ENCODE data around the gene ANAPC2. TPM values are rescaled to one million over a fixed set of nuclear protein-coding genes. Genes with fewer than 3 reads are reported as not detected.

The ANAPC2 gene
- total RNA-seq, 4 donors from 2014 or later: 6.7 to 65.6 (median 24.9) TPM

GRCh38 chr9:137126786-137127185 lies 61.6 kb downstream of the ANAPC2 start:
- intact Hi-C loops (cut with DNase I; ENCODE audit: low total_unique reads): no loop called here
- H3K36me3 ChIP-seq: no peaks in the 10 kb centered on the region
- TF ChIP-seq POLR2A (IDR thresholded peaks at IDR 0.05): no peak
- no peak for TF ChIP-seq CTCF (IDR thresholded peaks at IDR 0.05)
- no peak for DNase-seq
- no peaks in the 10 kb centered on the region for H3K4me1 ChIP-seq
- H3K9me3 ChIP-seq: peaks cover 0 to 5% of the 10 kb centered on the region in 2 donors
- H3K4me3 ChIP-seq: no peak overlapping the region
- no peaks in the 10 kb centered on the region for H3K27me3 ChIP-seq
- H3K27ac ChIP-seq: no peak overlapping the region

Small RNA genes within 50 kb of the gene (microRNA-seq; reads per million reads assigned to microRNA genes)
- not detected for gene MIR3621 (ENCODE audit: borderline microRNAs expressed, borderline replicate concordance)

Small RNA genes within 50 kb of the gene (small RNA-seq; reads per million reads assigned to genes)
- not detected for gene MIR3621

Other genes with a start within 250 kb of the ANAPC2 start
- 100 to 1,000 TPM in 1 of 4 donors, 10 to 100 TPM in 3; 67.4 to 111 (median 75.3) TPM for gene FBXW5, start 243.8 kb downstream of the ANAPC2 start, total RNA-seq
- gene C8G, start 243.3 kb downstream of the ANAPC2 start, total RNA-seq: not detected
- 10 to 100 TPM in 2 of 4 donors, 1 to 10 TPM in 1, not detected in 1; 5.4 to 43.2 (median 10.3) TPM for gene LCN12, start 236.3 kb downstream of the ANAPC2 start, total RNA-seq
- gene PTGDS, start 211.1 kb downstream of the ANAPC2 start, total RNA-seq: 100 to 1,000 TPM in 1 of 4 donors, 10 to 100 TPM in 3; 13.5 to 116 (median 58.8) TPM
- gene LCNL1, start 205.6 kb downstream of the ANAPC2 start, total RNA-seq: 1 to 10 TPM in 1 of 4 donors, under 1 TPM in 3; under 0.01 to 6.9 (median 0.54) TPM
- 10 to 100 TPM; 14.2 to 39.5 (median 18.8) TPM for gene PAXX, start 196.1 kb downstream of the ANAPC2 start, total RNA-seq
- 1 to 10 TPM in 2 of 4 donors, not detected in 2; 1.5 TPM for gene CLIC3, start 192.0 kb downstream of the ANAPC2 start, total RNA-seq
- 10 to 100 TPM; 24.8 to 36.9 (median 26.1) TPM for gene ABCA2, start 160.3 kb downstream of the ANAPC2 start, total RNA-seq
- gene FUT7, start 156.5 kb downstream of the ANAPC2 start, total RNA-seq: not detected
- 100 to 1,000 TPM in 1 of 4 donors, 10 to 100 TPM in 3; 25.2 to 221 (median 59.2) TPM for gene NPDC1, start 142.4 kb downstream of the ANAPC2 start, total RNA-seq
- 10 to 100 TPM in 1 of 4 donors, 1 to 10 TPM in 1, not detected in 2; 2.4 to 11.5 TPM for gene ENTPD2, start 134.5 kb downstream of the ANAPC2 start, total RNA-seq
- gene SAPCD2, start 118.0 kb downstream of the ANAPC2 start, total RNA-seq: 1 to 10 TPM in 2 of 4 donors, under 1 TPM in 1, not detected in 1; 0.15 to 5.9 (median 1.0) TPM
- gene UAP1L1, start 111.0 kb downstream of the ANAPC2 start, total RNA-seq: 10 to 100 TPM in 1 of 4 donors, 1 to 10 TPM in 2, under 1 TPM in 1; 0.51 to 13.8 (median 5.3) TPM
- 10 to 100 TPM; 32.9 to 65.0 (median 47.5) TPM for gene MAN1B1, start 101.6 kb downstream of the ANAPC2 start, total RNA-seq
- gene DPP7, start 73.8 kb downstream of the ANAPC2 start, total RNA-seq: 100 to 1,000 TPM in 1 of 4 donors, 10 to 100 TPM in 3; 23.2 to 100 (median 76.8) TPM
- gene GRIN1, start 49.4 kb downstream of the ANAPC2 start, total RNA-seq: not detected
- under 1 TPM in 1 of 4 donors, not detected in 3; 0.29 TPM for gene LRRC26, start 18.5 kb downstream of the ANAPC2 start, total RNA-seq
- not detected for gene TMEM210, start 16.5 kb downstream of the ANAPC2 start, total RNA-seq
- gene SSNA1, start 116 bp upstream of the ANAPC2 start, total RNA-seq: 10 to 100 TPM; 17.1 to 47.1 (median 40.6) TPM
- 10 to 100 TPM in 1 of 4 donors, 1 to 10 TPM in 2, under 1 TPM in 1; 0.29 to 17.1 (median 5.5) TPM for gene TPRN, start 12.2 kb upstream of the ANAPC2 start, total RNA-seq
- 10 to 100 TPM; 33.2 to 53.3 (median 38.7) TPM for gene TMEM203, start 17.1 kb upstream of the ANAPC2 start, total RNA-seq
- gene NDOR1, start 17.1 kb upstream of the ANAPC2 start, total RNA-seq: 10 to 100 TPM in 1 of 4 donors, 1 to 10 TPM in 1, not detected in 2; 4.5 to 14.9 TPM
- gene RNF208, start 33.7 kb upstream of the ANAPC2 start, total RNA-seq: 1 to 10 TPM in 1 of 4 donors, not detected in 3; 3.7 TPM
- under 1 TPM in 1 of 4 donors, not detected in 3; 0.34 TPM for gene CYSRT1, start 36.6 kb upstream of the ANAPC2 start, total RNA-seq
- gene RNF224, start 38.9 kb upstream of the ANAPC2 start, total RNA-seq: under 1 TPM in 1 of 4 donors, not detected in 3; 0.21 TPM
- under 1 TPM in 1 of 4 donors, not detected in 3; 0.48 TPM for gene SLC34A3, start 42.3 kb upstream of the ANAPC2 start, total RNA-seq
- 100 to 1,000 TPM in 3 of 4 donors, 10 to 100 TPM in 1; 91.5 to 174 (median 139) TPM for gene TUBB4B, start 52.7 kb upstream of the ANAPC2 start, total RNA-seq
- gene STPG3, start 62.7 kb upstream of the ANAPC2 start, total RNA-seq: not detected
- 10 to 100 TPM; 17.1 to 46.5 (median 43.2) TPM for gene NELFB, start 66.8 kb upstream of the ANAPC2 start, total RNA-seq
- gene TOR4A, start 89.2 kb upstream of the ANAPC2 start, total RNA-seq: 10 to 100 TPM in 3 of 4 donors, 1 to 10 TPM in 1; 2.6 to 12.7 (median 11.5) TPM
- 10 to 100 TPM in 2 of 4 donors, 1 to 10 TPM in 1, under 1 TPM in 1; 0.29 to 16.5 (median 11.4) TPM for gene NRARP, start 113.7 kb upstream of the ANAPC2 start, total RNA-seq
- gene EXD3, start 234.6 kb upstream of the ANAPC2 start, total RNA-seq: 10 to 100 TPM; 11.8 to 49.0 (median 31.5) TPM
- 10 to 100 TPM in 1 of 4 donors, 1 to 10 TPM in 2, under 1 TPM in 1; 0.29 to 13.3 (median 3.4) TPM for gene NOXA1, start 234.8 kb upstream of the ANAPC2 start, total RNA-seq